PC-9 (cell line): ENCODE measurements around the gene ADM5. TPM values are rescaled to one million over a fixed set of nuclear protein-coding genes. Genes with fewer than 3 reads are reported as not detected.

Experiments used
- BruUV-seq: library from RNA; stranded (reverse); fragments of 400-500 nt; replicated peaks from 2 replicates; lab custom pipeline; 2021; lab: Mats Ljungman, UMichigan
- CTCF ChIA-PET: fragments of 300-600 bp; sonication (Branson Sonifier 250); formaldehyde crosslinking; loops from one replicate; lab custom pipeline; 2022; ENCODE audit warnings: antibody characterized with exemption; lab: Charles Lee
- POLR2A ChIA-PET: fragments of 300-600 bp; sonication (Branson Sonifier 250); formaldehyde crosslinking; loops from one replicate; lab custom pipeline; 2022; ENCODE audit warnings: antibody characterized with exemption; ENCODE audit not compliant: unreplicated experiment; lab: Charles Lee
- DNase-seq, 2 experiments: peaks; one replicate each; pipeline versions ENCODE4 v3.0.0 to v3.0.0-alpha.2; 2015 to 2022; ENCODE audit warnings: mixed read lengths in 1 of 2
- H2AFZ ChIP-seq: fragments of 200-600 bp; sonication (generic); 2 replicates; pipeline ENCODE4 v1.8.1; 2017; ENCODE audit warnings: antibody characterized with exemption
- H3F3A ChIP-seq: fragments of 200-600 bp; sonication (generic); 2 replicates; pipeline ENCODE4 v1.8.1; 2017; ENCODE audit warnings: antibody characterized with exemption, mild to moderate bottlenecking, low read depth; ENCODE audit not compliant: insufficient read depth
- H3K27ac ChIP-seq: fragments of 200-600 bp; sonication (generic); 2 replicates; pipeline ENCODE4 v1.6.1; 2016; ENCODE audit warnings: mixed run types
- H3K27me3 ChIP-seq: fragments of 200-600 bp; sonication (generic); 2 replicates; pipeline ENCODE4 v1.6.1; 2016; ENCODE audit warnings: low read depth, mixed run types; ENCODE audit not compliant: insufficient read depth
- H3K36me3 ChIP-seq: fragments of 200-600 bp; sonication (generic); 2 replicates; pipeline ENCODE4 v1.6.1; 2016; ENCODE audit warnings: low read depth, mixed run types
- H3K4me1 ChIP-seq: fragments of 200-600 bp; sonication (generic); replicated peaks from 2 replicates; pipeline ENCODE4 v1.6.1; 2016; ENCODE audit warnings: mixed run types; ENCODE audit not compliant: insufficient read depth
- H3K4me2 ChIP-seq: fragments of 200-600 bp; sonication (generic); 2 replicates; pipeline ENCODE4 v1.6.1; 2017; ENCODE audit warnings: mixed run types
- H3K4me3 ChIP-seq: fragments of 200-600 bp; sonication (generic); 2 replicates; pipeline ENCODE4 v1.6.1; 2016; ENCODE audit warnings: mixed run types
- H3K79me2 ChIP-seq: fragments of 200-600 bp; sonication (generic); 2 replicates; pipeline ENCODE4 v1.6.1; 2017; ENCODE audit warnings: low read depth, mixed run types
- H3K9me2 ChIP-seq: fragments of 200-600 bp; sonication (generic); 2 replicates; pipeline ENCODE4 v1.8.1; 2017; ENCODE audit warnings: mild to moderate bottlenecking; ENCODE audit not compliant: insufficient read depth
- H3K9me3 ChIP-seq: fragments of 200-600 bp; sonication (generic); 2 replicates; pipeline ENCODE4 v1.8.1; 2016; ENCODE audit warnings: low read depth; ENCODE audit not compliant: insufficient read depth
- H4K20me1 ChIP-seq: fragments of 200-600 bp; sonication (generic); 2 replicates; pipeline ENCODE4 v1.8.1; 2017; ENCODE audit not compliant: insufficient read depth
- EZH2 ChIP-seq: fragments of 200-600 bp; sonication (generic); IDR thresholded peaks from 2 replicates; pipeline ENCODE4 v1.8.0; 2017; ENCODE audit warnings: antibody characterized with exemption, low read depth
- intact Hi-C: fragments of 100-400 bp; cut with micrococcal nuclease; formaldehyde crosslinking; loops from one replicate; pipeline ENCODE4 v1.10.0; 2022; ENCODE audit not compliant: unreplicated experiment
- total RNA-seq: library from RNA; stranded (reverse); gene quantifications from 2 replicates; pipeline ENCODE4 v1.2.3, GENCODE V29; 2021
- TF ChIP-seq, protein P1 (sequence below): fragments of 200-600 bp; sonication (generic); conservative IDR thresholded peaks from 2 replicates; pipeline ENCODE4 v1.6.1; 2017; ENCODE audit warnings: mixed run types, antibody characterized with exemption, mild to moderate bottlenecking, moderate library complexity

The ADM5 gene
- total RNA-seq, 1 experiment from 2014 or later = 14.2 TPM

- Histone ChIP-seq H3K4me1 (no peaks in the 10 kb centered on the region), H4K20me1 (peaks cover 49% of the 10 kb centered on the region), H3K36me3 (peaks cover 11% of the 10 kb centered on the region), H3K4me3 (no peak overlapping the region), H3K79me2 (peaks cover 5% of the 10 kb centered on the region; the same call in 1 of the 2 replicates), H3K27ac (no peak overlapping the region), H3K4me2 (no peak overlapping the region), H3K9me3 (no peaks in the 10 kb centered on the region), H3K9me2 (no peaks in the 10 kb centered on the region), H2AFZ (no peak overlapping the region), H3K27me3 (no peaks in the 10 kb centered on the region), H3F3A (peaks cover 45% of the 10 kb centered on the region; the same call in 1 of the 2 replicates)
- CTCF ChIA-PET = no interaction called here
- intact Hi-C loops = no loop called here
- POLR2A ChIA-PET = no interaction called here
- no TSS peak for BruUV-seq
- TF ChIP-seq, protein P1, sequence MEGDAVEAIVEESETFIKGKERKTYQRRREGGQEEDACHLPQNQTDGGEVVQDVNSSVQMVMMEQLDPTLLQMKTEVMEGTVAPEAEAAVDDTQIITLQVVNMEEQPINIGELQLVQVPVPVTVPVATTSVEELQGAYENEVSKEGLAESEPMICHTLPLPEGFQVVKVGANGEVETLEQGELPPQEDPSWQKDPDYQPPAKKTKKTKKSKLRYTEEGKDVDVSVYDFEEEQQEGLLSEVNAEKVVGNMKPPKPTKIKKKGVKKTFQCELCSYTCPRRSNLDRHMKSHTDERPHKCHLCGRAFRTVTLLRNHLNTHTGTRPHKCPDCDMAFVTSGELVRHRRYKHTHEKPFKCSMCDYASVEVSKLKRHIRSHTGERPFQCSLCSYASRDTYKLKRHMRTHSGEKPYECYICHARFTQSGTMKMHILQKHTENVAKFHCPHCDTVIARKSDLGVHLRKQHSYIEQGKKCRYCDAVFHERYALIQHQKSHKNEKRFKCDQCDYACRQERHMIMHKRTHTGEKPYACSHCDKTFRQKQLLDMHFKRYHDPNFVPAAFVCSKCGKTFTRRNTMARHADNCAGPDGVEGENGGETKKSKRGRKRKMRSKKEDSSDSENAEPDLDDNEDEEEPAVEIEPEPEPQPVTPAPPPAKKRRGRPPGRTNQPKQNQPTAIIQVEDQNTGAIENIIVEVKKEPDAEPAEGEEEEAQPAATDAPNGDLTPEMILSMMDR = no peak
- no peak for TF ChIP-seq EZH2
- DNase-seq = no peak
Observed at GRCh38 chr19:49690079-49690655, 773 bp downstream of the ADM5 start.

DNA sequence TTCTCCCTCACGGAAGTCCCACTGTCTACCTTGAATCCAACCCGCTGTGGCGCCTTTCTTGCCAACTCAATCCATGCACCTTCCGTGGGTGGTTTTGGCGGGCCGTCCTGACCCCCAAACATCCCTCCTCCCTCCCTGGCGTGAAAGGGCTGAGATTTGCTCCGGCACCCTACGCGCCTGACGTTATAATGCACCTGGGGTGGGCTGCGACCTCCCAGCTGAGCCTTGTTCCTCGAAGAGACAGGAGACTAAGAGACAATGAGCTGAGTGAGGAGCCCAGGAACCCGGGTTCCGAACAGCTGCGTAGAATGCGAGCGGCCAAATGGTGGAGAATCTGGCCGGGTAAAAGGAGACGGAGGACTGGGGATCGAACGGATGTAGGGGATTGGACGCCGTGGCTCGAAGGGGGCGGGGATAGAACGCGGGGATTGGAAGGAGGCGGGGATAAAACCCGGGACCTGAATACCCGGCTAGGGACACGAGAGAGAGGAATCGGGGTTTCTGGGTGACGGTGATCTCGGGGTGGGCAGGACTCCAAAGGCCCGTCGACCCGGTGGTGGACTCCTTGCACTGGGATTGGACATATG is 1.4 kb downstream of the ADM5 start, which contains the start of gene CPT1C:
Gene CPT1C (plus strand): TSS at position 461 of the 587 bp plus-strand sequence. CDS start 1,137 bp downstream, outside the sequence.
- no peak for DNase-seq
- Histone ChIP-seq H3K9me2 (no peaks in the 10 kb centered on the region), H3K79me2 (no peaks in the 10 kb centered on the region), H2AFZ (no peak within 1 kb of the TSS), H3K4me1 (no peaks in the 10 kb centered on the region), H3K4me2 (no peak within 1 kb of the TSS), H3K4me3 (no peak within 1 kb of the TSS), H3K27me3 (no peaks in the 10 kb centered on the region), H3F3A (peaks cover 39% of the 10 kb centered on the region; the same call in 1 of the 2 replicates), H3K9me3 (no peaks in the 10 kb centered on the region), H3K36me3 (peaks cover 6% of the 10 kb centered on the region; the same call in 1 of the 2 replicates), H3K27ac (no peak within 1 kb of the TSS), H4K20me1 (peaks cover 43% of the 10 kb centered on the region)
- ChIA-PET POLR2A (no interaction called here), CTCF (no interaction called here)
- no TSS peak for BruUV-seq
- intact Hi-C loops = no loop called here
- TF ChIP-seq, protein P1 = no peak
- no peak for TF ChIP-seq EZH2

GRCh38 chr19:49691243-49692146 is 2.1 kb downstream of the ADM5 start:
- H3K4me2 ChIP-seq = no peak overlapping the region
- TF ChIP-seq, protein P1 = no peak
- TF ChIP-seq EZH2 = no peak
- CTCF ChIA-PET = no interaction called here

More at GRCh38 chr19:49691243-49692146, 2.1 kb downstream of the ADM5 start:
- Histone ChIP-seq H3K27me3 (no peaks in the 10 kb centered on the region), H4K20me1 (peaks cover 36% of the 10 kb centered on the region), H3K4me3 (no peak overlapping the region), H3F3A (peaks cover 34% of the 10 kb centered on the region; the same call in 1 of the 2 replicates), H3K9me3 (no peaks in the 10 kb centered on the region), H3K4me1 (no peaks in the 10 kb centered on the region), H3K9me2 (no peaks in the 10 kb centered on the region), H3K27ac (no peak overlapping the region), H3K79me2 (no peaks in the 10 kb centered on the region), H3K36me3 (no peaks in the 10 kb centered on the region; the same call in 1 of the 2 replicates), H2AFZ (no peak overlapping the region)
- POLR2A ChIA-PET = no interaction called here
- BruUV-seq = no TSS peak
- intact Hi-C loops = no loop called here
- DNase-seq = no peak
